GM18907 (cell line): Measurements from ENCODE around the gene TPT1.
"Not testable (repeated sequence)": the region's sequence is repeated elsewhere in the genome, so short reads cannot be mapped to it uniquely, and the experiment has no call there.

Source experiments
- ATAC-seq: cut with Tn5 transposase; IDR thresholded peaks from one replicate; pipeline ENCODE4 v1.9.1; 2021; ENCODE audit warnings: mild to moderate bottlenecking, moderate library complexity; ENCODE audit not compliant: unreplicated experiment

TPT1 gene

DNA sequence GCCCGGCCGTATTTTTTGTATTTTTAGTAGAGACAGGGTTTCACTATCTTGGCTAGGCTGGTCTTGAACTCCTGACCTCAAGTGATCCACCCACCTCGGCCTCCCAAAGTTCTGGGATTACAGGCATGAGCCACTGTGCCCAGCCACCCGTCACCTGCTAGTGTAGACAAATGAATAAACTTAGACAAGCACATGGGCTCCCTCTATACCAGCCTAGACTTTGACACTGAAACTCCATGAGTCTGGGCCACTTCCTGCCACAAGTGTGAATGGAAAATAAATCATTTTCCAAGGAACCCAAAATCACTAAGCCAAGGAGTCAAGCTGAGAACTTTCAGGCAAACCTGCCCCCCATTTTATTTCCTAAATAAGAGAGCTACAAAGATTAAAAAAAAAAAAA is 27.0 kb upstream of the TPT1 start:
- no peak for ATAC-seq

GRCh38 chr13:45367358-45367757 is 26.4 kb upstream of the TPT1 start:
- peak; percentile 94 for ATAC-seq

GRCh38 chr13:45365558-45365885 is 24.5 kb upstream of the TPT1 start:
- ATAC-seq, result no peak

DNA sequence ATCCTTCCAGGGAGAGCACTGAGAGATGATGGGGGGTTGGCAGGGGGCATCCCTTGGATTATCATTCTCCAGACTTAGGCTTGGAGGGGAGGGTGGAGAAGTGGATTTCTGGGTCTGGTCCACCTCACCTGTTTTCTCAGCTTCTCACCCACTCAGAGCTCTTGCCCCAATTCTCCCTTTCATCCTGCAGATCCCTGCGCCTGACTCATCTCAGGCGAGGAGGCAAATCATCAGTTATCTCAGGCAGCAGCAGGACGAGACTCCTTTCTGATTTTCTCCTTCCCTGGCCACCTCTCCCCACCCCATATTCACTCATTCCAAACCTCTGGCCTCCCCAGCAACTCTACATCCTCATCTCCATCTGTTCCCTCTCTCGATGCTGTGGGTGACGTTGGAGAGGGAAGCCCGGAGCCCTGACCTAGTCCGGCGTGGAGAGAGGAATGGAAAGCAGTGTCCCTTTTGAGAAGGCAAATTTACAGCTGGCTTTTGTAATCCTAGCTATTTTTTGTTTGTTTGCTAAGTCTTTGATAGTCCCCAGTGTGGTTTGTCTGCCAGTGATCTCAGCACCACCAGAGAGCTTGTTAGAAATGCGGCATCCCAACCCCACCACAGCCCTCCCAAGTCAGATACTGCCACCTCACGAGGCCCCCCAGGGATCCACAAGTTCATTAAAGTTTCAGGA is 24.0 kb upstream of the TPT1 start:
- ATAC-seq, result no peak

- no peak for ATAC-seq
Measured at GRCh38 chr13:45362939-45363338, 22.0 kb upstream of the TPT1 start.

DNA sequence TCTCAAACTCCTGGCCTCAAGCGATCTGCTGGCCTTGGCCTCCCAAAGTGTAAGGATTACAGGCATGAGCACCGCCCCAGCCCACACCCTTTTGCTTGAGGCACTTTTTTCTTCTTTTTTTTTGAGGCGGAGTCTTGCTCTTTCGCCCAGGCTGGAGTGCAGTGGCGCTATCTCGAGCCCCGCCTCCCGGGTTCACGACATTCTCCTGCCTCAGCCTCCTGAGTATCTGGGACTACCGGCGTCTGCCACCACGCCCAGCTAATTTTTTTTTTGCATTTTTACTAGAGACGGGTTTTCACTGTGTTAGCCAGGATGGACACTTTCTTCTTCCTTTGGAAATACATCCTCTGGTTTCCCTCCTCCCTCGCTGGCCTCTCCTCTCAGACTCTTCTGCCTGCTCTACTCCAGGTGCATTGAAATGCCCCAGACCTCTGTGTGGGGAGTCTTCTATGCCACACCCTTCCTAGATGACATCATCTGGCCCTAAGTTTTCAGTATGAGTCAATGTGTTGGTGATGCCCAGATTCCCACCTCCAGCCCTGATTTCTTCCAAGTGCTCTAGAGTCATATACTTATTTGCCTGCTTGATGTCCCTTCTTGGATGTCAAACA is 20.7 kb upstream of the TPT1 start:
- ATAC-seq, result no peak

- ATAC-seq, result no peak
Measured at GRCh38 chr13:45356966-45357672, 16.1 kb upstream of the TPT1 start.

DNA sequence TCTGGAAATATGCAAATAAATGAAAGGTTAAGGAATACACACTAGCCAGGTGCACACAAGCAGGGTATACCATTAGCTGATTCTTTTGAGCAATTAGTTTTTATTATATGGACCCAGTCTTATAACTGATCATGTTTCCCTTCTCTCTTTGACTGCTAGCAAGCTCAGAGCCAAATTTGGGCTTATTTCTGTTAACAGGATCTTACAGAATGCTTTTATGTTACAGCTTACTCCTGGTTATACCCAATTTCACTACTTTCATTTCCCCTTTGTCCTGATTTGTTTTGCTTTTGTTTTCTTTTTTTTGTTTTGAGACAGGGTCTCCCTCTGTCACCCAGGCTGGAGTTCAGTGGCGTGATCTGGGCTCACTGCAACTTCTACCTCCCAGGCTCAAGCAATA is 12.9 kb upstream of the TPT1 start:
- ATAC-seq, result no peak

GRCh38 chr13:45352031-45352430 is 11.0 kb upstream of the TPT1 start:
- ATAC-seq, result no peak

GRCh38 chr13:45350152-45350551 is 9.2 kb upstream of the TPT1 start:
- ATAC-seq, result no peak

DNA sequence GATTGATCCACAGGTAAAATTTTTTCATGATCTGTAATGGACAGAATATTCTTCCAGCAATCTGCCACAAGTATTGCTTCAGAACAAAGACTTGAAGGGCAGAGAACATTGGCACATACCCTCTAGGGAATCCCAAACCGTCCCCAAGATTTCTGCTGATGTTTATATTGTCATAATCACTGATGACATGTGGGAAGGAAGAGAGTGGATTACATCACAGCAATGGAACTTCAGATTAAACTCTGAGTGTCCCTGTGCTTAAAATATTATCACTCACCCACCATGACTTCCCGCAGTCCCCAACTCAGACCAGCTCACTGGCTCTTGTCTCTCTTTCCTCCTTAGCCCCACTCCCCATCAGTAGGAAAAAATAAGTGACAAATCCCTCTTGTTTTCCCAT is 8.5 kb upstream of the TPT1 start:
- ATAC-seq, result no peak

DNA sequence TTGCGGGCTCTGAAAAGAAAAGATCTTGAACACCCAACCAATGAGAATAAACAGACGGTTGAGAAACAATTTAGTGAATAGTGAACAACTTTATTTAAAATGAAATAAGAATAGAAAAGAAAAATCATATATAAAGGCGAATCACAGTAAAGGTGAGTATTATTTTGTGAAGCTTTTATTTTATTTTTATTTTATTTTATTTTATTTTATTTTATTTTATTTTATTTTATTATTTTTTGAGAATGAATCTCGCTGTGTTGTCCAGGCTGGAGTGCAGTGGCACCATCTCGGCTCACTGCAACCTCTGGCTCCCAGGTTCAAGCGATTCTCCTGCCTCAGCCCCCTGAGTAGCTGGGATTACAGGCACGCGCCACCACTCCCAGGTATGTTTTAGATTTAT is 3.1 kb upstream of the TPT1 start:
- not testable (repeated sequence) for ATAC-seq

DNA sequence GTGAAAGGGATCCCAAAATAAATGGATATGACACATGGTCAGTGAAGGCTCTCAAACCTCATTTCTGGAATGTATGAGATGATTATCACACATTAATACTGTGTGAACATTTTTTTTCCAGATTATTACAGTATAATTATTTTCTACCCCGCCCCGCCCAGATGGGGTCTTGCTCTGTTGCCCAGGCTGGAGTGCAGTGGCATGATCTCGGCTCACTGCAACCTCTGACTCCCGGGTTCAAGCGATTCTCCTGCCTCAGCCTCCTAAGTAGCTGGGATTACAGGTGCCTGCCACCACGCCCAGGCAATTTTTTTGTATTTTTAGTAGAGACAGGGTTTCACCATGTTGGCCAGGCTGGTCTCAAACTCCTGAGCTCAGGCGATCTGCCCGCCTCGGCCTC is 2.1 kb upstream of the TPT1 start:
- not testable (repeated sequence) for ATAC-seq

- ATAC-seq, result not testable (repeated sequence)
Measured at GRCh38 chr13:45342668-45343067, 1.7 kb upstream of the TPT1 start.

DNA sequence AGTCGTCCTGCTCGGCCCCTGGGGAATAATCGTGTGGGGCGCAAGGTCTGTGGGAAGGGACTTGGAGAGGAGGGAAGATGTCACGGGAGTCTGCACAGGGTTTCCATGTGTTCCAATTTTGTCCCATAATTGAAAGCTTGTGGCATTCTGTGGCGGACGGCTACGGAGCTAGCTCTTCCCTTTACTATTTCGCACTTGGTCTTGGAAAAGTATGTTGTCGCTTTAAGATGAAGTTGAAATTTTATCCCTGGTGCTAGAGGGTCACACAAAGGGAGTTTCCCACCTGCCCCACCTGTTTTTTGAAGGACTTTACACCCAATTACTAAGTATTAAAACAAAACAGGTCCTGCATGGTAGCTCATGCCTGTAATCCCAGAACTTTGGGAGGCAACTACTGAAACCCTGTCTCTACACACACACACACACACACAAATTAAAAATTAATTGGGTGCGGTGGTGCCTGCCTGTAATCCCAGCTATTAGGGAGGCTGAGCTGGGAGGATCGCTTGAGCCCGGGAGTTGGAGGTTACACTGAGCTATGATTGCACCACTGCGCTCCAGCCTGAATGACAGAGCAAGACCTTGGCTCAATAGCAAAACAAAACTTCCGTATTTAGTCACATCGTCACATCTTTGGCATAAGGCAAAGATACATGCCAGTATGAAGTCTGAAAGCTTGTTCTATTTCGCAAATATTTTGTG is 967 bp upstream of the TPT1 start:
- no peak for ATAC-seq

GRCh38 chr13:45340422-45341033 is 455 bp downstream of the TPT1 start:
- ATAC-seq, result peak; percentile 45

- no peak for ATAC-seq
Measured at GRCh38 chr13:45339867-45340266, 1.1 kb downstream of the TPT1 start.

- no peak for ATAC-seq
Measured at GRCh38 chr13:45339399-45339798, 1.6 kb downstream of the TPT1 start.

DNA sequence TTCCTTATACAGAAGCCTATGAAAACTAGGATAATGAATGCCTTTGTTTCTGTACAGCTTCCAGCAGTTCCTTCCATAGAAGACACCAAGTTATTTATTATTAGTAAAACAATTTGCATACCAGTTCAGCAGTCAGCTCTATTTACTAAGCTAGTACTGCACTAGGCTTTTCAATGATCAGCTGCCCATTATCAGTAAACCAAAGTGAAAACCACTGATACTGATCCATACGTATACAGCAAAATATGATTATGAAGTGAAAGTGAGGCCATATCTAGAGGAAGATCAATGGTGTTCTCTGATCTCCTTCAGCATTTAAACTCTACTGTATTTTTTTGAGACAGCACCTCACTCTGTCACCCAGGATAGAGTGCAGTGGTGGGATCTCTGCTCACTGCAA is 3.2 kb downstream of the TPT1 start:
- ATAC-seq, result no peak

- no peak for ATAC-seq
Measured at GRCh38 chr13:45337395-45337794, 3.6 kb downstream of the TPT1 start.

DNA sequence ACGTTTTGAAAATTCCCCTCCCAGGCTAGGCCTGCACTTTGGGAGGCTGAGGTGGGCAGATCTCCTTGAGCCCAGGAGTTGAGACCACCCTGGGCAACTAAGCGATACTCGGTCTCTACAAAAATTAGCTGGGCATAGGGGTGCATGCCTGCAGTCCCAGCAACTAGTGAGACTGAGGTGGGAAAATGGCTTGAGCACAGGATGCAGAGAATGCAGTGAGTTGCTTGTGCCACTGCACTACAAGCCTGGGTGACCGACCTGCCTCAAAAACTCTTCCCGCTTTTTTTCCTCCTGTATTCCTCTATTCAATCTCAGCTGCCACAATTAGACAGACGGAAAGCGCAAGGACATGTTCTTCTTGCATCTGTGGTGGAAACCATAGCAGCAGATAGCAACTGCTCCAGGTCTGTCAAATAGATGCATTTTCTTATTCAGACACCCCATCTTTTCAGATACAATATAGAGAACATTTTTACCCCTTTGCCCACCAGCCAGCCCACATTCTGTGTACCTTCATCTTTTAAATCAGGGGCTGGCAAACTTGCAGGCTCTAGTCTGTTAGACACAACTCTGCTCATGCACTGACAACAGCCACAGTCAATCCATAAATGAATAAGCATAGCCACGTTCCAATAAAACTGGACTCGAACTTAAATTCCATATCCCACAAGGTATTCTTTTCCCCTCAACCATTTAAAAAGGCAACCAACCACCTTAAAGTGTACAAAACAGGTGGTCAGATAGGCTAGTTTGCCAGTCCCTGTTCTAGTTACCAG is 4.8 kb downstream of the TPT1 start:
- no peak for ATAC-seq
